ENCODE results near the gene VSTM2L. TPM values are rescaled to one million over a fixed set of nuclear protein-coding genes. Genes with fewer than 3 reads are reported as not detected.

VSTM2L gene
- polyA plus RNA-seq, 1 of the 3 experiments (the other 2 are of a cell fraction), result 5.1 TPM

DNA sequence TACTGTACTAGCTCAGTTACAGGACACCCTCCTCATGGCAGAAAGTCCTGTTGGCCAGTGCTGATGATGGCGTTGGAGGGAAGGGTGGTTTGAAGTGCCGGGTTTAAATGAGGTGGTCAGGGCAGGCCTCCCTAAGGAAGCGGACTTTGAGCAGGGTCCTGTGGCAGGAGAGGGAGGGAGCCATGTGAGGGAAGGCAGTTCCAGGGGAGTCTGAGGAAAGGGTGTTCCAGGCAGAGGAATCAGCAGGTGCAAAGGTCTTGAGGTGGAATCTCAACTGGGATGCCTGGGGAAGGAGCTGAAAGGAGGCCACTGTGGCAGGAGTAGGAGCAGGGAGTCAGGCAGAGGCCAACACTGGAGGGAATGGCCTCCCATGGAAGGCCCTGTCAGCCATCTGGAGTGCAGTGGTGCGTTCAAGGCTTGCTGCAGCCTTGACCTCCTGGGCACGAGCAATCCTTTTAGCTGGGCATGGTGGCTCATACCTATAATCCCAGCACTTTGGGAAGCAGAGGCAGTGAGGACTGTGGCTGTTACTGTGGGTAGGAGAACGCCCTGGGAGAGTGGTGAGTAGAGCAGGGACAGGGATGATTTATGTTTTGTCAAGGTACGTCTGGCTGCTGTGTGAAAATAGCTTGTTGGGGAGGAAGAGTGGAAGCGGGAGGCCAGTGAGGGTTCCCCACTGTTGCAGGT lies 26.2 kb downstream of the VSTM2L start:
- no peaks in the 10 kb centered on the region for H3K9me2 ChIP-seq
- no peaks in the 10 kb centered on the region for H4K20me1 ChIP-seq (ENCODE audit: insufficient read depth)
- no peak overlapping the region for H2AFZ ChIP-seq (ENCODE audit: low read depth)
- no peak for DNase-seq
- H3F3A ChIP-seq (replicated peaks; ENCODE audit: insufficient read depth), result no peaks in the 10 kb centered on the region
- CTCF ChIA-PET, result interaction anchor here (1.3 to 1.7 kb wide), 2 partner anchors 14 to 365 kb away, joined by 3 to 7 read pairs; no protein-coding TSS in a partner anchor
- H3K9me3 ChIP-seq, result no peaks in the 10 kb centered on the region
- no peak overlapping the region for H3K9ac ChIP-seq
- POLR2A ChIA-PET, result no interaction called here
- no peak overlapping the region for H3K4me2 ChIP-seq
- no peaks in the 10 kb centered on the region; a peak in 1 of 4 replicates for H3K4me1 ChIP-seq (ENCODE audit: control insufficient read depth in 1 of 2, insufficient read depth in 2 of 2, low read depth in 1 of 2, low read length in 1 of 2)
- H3K79me2 ChIP-seq (ENCODE audit: insufficient read depth), result no peaks in the 10 kb centered on the region
- WGBS (ENCODE audit: low lambda C conversion rate), result 61% methylated on average over 8 of the region's 8 CpGs
- TF ChIP-seq, protein P1, sequence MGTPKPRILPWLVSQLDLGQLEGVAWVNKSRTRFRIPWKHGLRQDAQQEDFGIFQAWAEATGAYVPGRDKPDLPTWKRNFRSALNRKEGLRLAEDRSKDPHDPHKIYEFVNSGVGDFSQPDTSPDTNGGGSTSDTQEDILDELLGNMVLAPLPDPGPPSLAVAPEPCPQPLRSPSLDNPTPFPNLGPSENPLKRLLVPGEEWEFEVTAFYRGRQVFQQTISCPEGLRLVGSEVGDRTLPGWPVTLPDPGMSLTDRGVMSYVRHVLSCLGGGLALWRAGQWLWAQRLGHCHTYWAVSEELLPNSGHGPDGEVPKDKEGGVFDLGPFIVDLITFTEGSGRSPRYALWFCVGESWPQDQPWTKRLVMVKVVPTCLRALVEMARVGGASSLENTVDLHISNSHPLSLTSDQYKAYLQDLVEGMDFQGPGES (IDR thresholded peaks at IDR 0.05; ENCODE audit: low read depth, low read length), result no peak
- TF ChIP-seq, protein P2, sequence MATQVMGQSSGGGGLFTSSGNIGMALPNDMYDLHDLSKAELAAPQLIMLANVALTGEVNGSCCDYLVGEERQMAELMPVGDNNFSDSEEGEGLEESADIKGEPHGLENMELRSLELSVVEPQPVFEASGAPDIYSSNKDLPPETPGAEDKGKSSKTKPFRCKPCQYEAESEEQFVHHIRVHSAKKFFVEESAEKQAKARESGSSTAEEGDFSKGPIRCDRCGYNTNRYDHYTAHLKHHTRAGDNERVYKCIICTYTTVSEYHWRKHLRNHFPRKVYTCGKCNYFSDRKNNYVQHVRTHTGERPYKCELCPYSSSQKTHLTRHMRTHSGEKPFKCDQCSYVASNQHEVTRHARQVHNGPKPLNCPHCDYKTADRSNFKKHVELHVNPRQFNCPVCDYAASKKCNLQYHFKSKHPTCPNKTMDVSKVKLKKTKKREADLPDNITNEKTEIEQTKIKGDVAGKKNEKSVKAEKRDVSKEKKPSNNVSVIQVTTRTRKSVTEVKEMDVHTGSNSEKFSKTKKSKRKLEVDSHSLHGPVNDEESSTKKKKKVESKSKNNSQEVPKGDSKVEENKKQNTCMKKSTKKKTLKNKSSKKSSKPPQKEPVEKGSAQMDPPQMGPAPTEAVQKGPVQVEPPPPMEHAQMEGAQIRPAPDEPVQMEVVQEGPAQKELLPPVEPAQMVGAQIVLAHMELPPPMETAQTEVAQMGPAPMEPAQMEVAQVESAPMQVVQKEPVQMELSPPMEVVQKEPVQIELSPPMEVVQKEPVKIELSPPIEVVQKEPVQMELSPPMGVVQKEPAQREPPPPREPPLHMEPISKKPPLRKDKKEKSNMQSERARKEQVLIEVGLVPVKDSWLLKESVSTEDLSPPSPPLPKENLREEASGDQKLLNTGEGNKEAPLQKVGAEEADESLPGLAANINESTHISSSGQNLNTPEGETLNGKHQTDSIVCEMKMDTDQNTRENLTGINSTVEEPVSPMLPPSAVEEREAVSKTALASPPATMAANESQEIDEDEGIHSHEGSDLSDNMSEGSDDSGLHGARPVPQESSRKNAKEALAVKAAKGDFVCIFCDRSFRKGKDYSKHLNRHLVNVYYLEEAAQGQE (IDR thresholded peaks at IDR 0.05; ENCODE audit: low read depth, low read length), result no peak
- no peak for TF ChIP-seq ELF1 (IDR thresholded peaks at IDR 0.05)
- H3K36me3 ChIP-seq (replicated peaks in 1 of 2; ENCODE audit: control insufficient read depth in 1 of 2, insufficient read depth in 2 of 2, low read length in 1 of 2), result no peaks in the 10 kb centered on the region
- no peak overlapping the region for H3K27ac ChIP-seq (ENCODE audit: low read depth in 2 of 2, low read length in 1 of 2)
- peaks cover 10% of the 10 kb centered on the region; the same call in 1 of the 2 replicates for H3K27me3 ChIP-seq (ENCODE audit: insufficient read depth)
- no peak overlapping the region for H3K4me3 ChIP-seq (ENCODE audit: low read depth in 2 of 2, low read length in 1 of 2)

DNA sequence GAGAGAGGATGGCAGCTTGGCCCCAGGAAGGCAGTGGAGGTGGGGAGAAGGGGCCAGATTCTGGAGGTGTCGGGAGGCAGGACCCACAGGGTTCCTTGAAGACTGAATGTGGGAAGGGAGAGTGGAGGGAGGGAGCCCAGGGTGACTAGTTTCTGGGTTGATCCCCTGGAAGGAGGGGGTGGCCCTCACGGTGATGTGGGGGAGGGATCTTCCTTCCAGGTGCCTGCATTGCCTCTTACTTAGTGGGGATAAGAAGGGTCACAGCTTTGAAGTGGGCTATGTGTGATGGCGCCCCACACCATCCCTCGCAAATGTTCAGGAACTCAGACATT lies 26.7 kb downstream of the VSTM2L start:
- no peaks in the 10 kb centered on the region for H3K79me2 ChIP-seq (ENCODE audit: insufficient read depth)
- TF ChIP-seq EP300 (IDR thresholded peaks at IDR 0.05; ENCODE audit: borderline replicate concordance in 1 of 2, low read depth in 1 of 2, low read length in 1 of 2) (no peak), GATA2 (CRISPR knock-in tag; IDR thresholded peaks at IDR 0.05) (no peak), TCF12 (IDR thresholded peaks at IDR 0.05) (no peak), NFIC (IDR thresholded peaks at IDR 0.05; ENCODE audit: borderline replicate concordance) (no peak), ELF1 (IDR thresholded peaks at IDR 0.05) (no peak), MXI1 (IDR thresholded peaks at IDR 0.05; ENCODE audit: low read depth, low read length) (no peak), JUND (IDR thresholded peaks at IDR 0.05) (no peak), RCOR1 (IDR thresholded peaks at IDR 0.05; ENCODE audit: low read length) (no peak), FOXJ3 (CRISPR knock-in tag; IDR thresholded peaks at IDR 0.05) (no peak), YY1 (IDR thresholded peaks at IDR 0.05; ENCODE audit: low read depth) (no peak), POLR2AphosphoS5 (IDR thresholded peaks at IDR 0.05; ENCODE audit: low read depth, low read length) (no peak), FOSL2 (IDR thresholded peaks at IDR 0.05; ENCODE audit: borderline replicate concordance, low read depth) (no peak), SIN3A (IDR thresholded peaks at IDR 0.05; ENCODE audit: borderline replicate concordance, low read depth, low read length) (no peak), MEF2A (IDR thresholded peaks at IDR 0.05; ENCODE audit: borderline replicate concordance, low read depth) (no peak), TAF1 (IDR thresholded peaks at IDR 0.05; ENCODE audit: borderline replicate concordance, low read depth, low read length) (no peak), SMC3 (IDR thresholded peaks at IDR 0.05; ENCODE audit: low read depth, low read length) (no peak)
- TF ChIP-seq, protein P3, sequence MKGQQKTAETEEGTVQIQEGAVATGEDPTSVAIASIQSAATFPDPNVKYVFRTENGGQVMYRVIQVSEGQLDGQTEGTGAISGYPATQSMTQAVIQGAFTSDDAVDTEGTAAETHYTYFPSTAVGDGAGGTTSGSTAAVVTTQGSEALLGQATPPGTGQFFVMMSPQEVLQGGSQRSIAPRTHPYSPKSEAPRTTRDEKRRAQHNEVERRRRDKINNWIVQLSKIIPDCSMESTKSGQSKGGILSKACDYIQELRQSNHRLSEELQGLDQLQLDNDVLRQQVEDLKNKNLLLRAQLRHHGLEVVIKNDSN (IDR thresholded peaks at IDR 0.05; ENCODE audit: borderline replicate concordance, low read depth), result no peak
- TF ChIP-seq, protein P1 (IDR thresholded peaks at IDR 0.05; ENCODE audit: low read depth, low read length), result no peak
- WGBS (ENCODE audit: low lambda C conversion rate), result 64% methylated on average over 4 of the region's 4 CpGs
- no peak overlapping the region for H3K4me2 ChIP-seq
- ChIA-PET POLR2A (no interaction called here), CTCF (interaction anchor here (1.3 to 1.7 kb wide), 2 partner anchors 14 to 365 kb away, joined by 3 to 7 read pairs; no protein-coding TSS in a partner anchor)
- H3K9ac ChIP-seq, result no peak overlapping the region
- no peaks in the 10 kb centered on the region for H3K36me3 ChIP-seq (replicated peaks in 1 of 2; ENCODE audit: control insufficient read depth in 1 of 2, insufficient read depth in 2 of 2, low read length in 1 of 2)
- no peak overlapping the region for H3K4me3 ChIP-seq (ENCODE audit: low read depth in 2 of 2, low read length in 1 of 2)
- no peaks in the 10 kb centered on the region for H4K20me1 ChIP-seq (ENCODE audit: insufficient read depth)
- peaks cover 10% of the 10 kb centered on the region; the same call in 1 of the 2 replicates for H3K27me3 ChIP-seq (ENCODE audit: insufficient read depth)
- peaks cover 0 to 2% of the 10 kb centered on the region in 2 experiments; a peak in 1 of 4 replicates for H3K4me1 ChIP-seq (ENCODE audit: control insufficient read depth in 1 of 2, insufficient read depth in 2 of 2, low read depth in 1 of 2, low read length in 1 of 2)
- no peak overlapping the region for H2AFZ ChIP-seq (ENCODE audit: low read depth)
- no peak for DNase-seq
- no peaks in the 10 kb centered on the region for H3K9me2 ChIP-seq
- no peaks in the 10 kb centered on the region for H3K9me3 ChIP-seq
- no peak overlapping the region for H3K27ac ChIP-seq (ENCODE audit: low read depth in 2 of 2, low read length in 1 of 2)
- H3F3A ChIP-seq (replicated peaks; ENCODE audit: insufficient read depth), result no peaks in the 10 kb centered on the region

Measured in SK-N-SH (cell line).